KOPT-K1 (cell line): Measurements from ENCODE around the gene SHC3.

ENCODE experiments used
- H3K27ac ChIP-seq: fragments of 200-600 bp; sonication (generic); 2 replicates; pipeline ENCODE4 v1.5.1; 2016; ENCODE audit warnings: antibody characterized with exemption, mild to moderate bottlenecking, low read depth, low read length; ENCODE audit not compliant: poor library complexity, severe bottlenecking
- H3K36me3 ChIP-seq: fragments of 200-600 bp; sonication (generic); 2 replicates; pipeline ENCODE4 v1.5.1; 2017; ENCODE audit warnings: antibody characterized with exemption, mild to moderate bottlenecking, low read length, moderate library complexity; ENCODE audit not compliant: insufficient read depth
- H3K9me3 ChIP-seq: fragments of 200-600 bp; sonication (generic); 2 replicates; pipeline ENCODE4 v1.5.1; 2017; ENCODE audit warnings: antibody characterized with exemption, low read length, mild to moderate bottlenecking; ENCODE audit not compliant: insufficient read depth, poor library complexity, severe bottlenecking

Gene SHC3

GRCh38 chr9:89115426-89115825 is 63.2 kb downstream of the SHC3 start:
- H3K27ac ChIP-seq, result no peak overlapping the region
- H3K9me3 ChIP-seq, result no peaks in the 10 kb centered on the region
- H3K36me3 ChIP-seq, result no peaks in the 10 kb centered on the region

GRCh38 chr9:89114741-89115140 is 63.9 kb downstream of the SHC3 start:
- H3K36me3 ChIP-seq, result no peaks in the 10 kb centered on the region
- H3K9me3 ChIP-seq, result no peaks in the 10 kb centered on the region

GRCh38 chr9:89113851-89114250 is 64.8 kb downstream of the SHC3 start:
- H3K27ac ChIP-seq, result no peak overlapping the region
- H3K9me3 ChIP-seq, result no peaks in the 10 kb centered on the region
- no peaks in the 10 kb centered on the region for H3K36me3 ChIP-seq

More at GRCh38 chr9:89114741-89115140, 63.9 kb downstream of the SHC3 start:
- no peak overlapping the region for H3K27ac ChIP-seq

- no peaks in the 10 kb centered on the region for H3K9me3 ChIP-seq
- H3K27ac ChIP-seq, result no peak overlapping the region
- H3K36me3 ChIP-seq, result no peaks in the 10 kb centered on the region
Observed at GRCh38 chr9:89112243-89112642, 66.4 kb downstream of the SHC3 start.

GRCh38 chr9:89109666-89110065 is 69.0 kb downstream of the SHC3 start:
- H3K36me3 ChIP-seq, result no peaks in the 10 kb centered on the region
- no peak overlapping the region for H3K27ac ChIP-seq
- no peaks in the 10 kb centered on the region for H3K9me3 ChIP-seq

GRCh38 chr9:89107406-89107805 is 71.2 kb downstream of the SHC3 start:
- H3K27ac ChIP-seq, result no peak overlapping the region
- no peaks in the 10 kb centered on the region for H3K36me3 ChIP-seq

GRCh38 chr9:89106224-89106851 is 72.3 kb downstream of the SHC3 start:
- Histone ChIP-seq H3K9me3 (no peaks in the 10 kb centered on the region), H3K27ac (no peak overlapping the region), H3K36me3 (no peaks in the 10 kb centered on the region)

More at GRCh38 chr9:89107406-89107805, 71.2 kb downstream of the SHC3 start:
- H3K9me3 ChIP-seq, result no peaks in the 10 kb centered on the region

- Histone ChIP-seq H3K27ac (no peak overlapping the region), H3K36me3 (no peaks in the 10 kb centered on the region), H3K9me3 (no peaks in the 10 kb centered on the region)
Observed at GRCh38 chr9:89104821-89105220, 73.8 kb downstream of the SHC3 start.

GRCh38 chr9:89097219-89097618 is 81.4 kb downstream of the SHC3 start:
- Histone ChIP-seq H3K9me3 (no peaks in the 10 kb centered on the region), H3K36me3 (no peaks in the 10 kb centered on the region), H3K27ac (no peak overlapping the region)

- Histone ChIP-seq H3K9me3 (no peaks in the 10 kb centered on the region), H3K36me3 (no peaks in the 10 kb centered on the region), H3K27ac (no peak overlapping the region)
Observed at GRCh38 chr9:89096807-89097206, 81.8 kb downstream of the SHC3 start.

- H3K27ac ChIP-seq, result no peak overlapping the region
- no peaks in the 10 kb centered on the region for H3K36me3 ChIP-seq
- no peaks in the 10 kb centered on the region for H3K9me3 ChIP-seq
Observed at GRCh38 chr9:89095761-89096528, 82.7 kb downstream of the SHC3 start.

GRCh38 chr9:89093201-89093975 is 85.2 kb downstream of the SHC3 start:
- Histone ChIP-seq H3K27ac (no peak overlapping the region), H3K9me3 (no peaks in the 10 kb centered on the region), H3K36me3 (no peaks in the 10 kb centered on the region)

GRCh38 chr9:89089176-89089575 is 89.4 kb downstream of the SHC3 start:
- Histone ChIP-seq H3K27ac (no peak overlapping the region), H3K36me3 (no peaks in the 10 kb centered on the region), H3K9me3 (no peaks in the 10 kb centered on the region)

GRCh38 chr9:89083626-89084025 is 95.0 kb downstream of the SHC3 start:
- Histone ChIP-seq H3K9me3 (no peaks in the 10 kb centered on the region), H3K36me3 (no peaks in the 10 kb centered on the region), H3K27ac (no peak overlapping the region)

- Histone ChIP-seq H3K27ac (no peak overlapping the region), H3K9me3 (no peaks in the 10 kb centered on the region), H3K36me3 (no peaks in the 10 kb centered on the region)
Observed at GRCh38 chr9:89080193-89080592, 98.4 kb downstream of the SHC3 start.
